GM21723 (cell line): ENCODE results near the gene STK17B.

ENCODE experiments used
- ATAC-seq: cut with Tn5 transposase; IDR thresholded peaks from one replicate; pipeline ENCODE4 v1.9.1; 2021; ENCODE audit warnings: mild to moderate bottlenecking, moderate library complexity; ENCODE audit not compliant: unreplicated experiment

STK17B gene

GRCh38 chr2:196160101-196160500 lies 11.3 kb downstream of the STK17B start:
- peak; percentile 78 for ATAC-seq

DNA sequence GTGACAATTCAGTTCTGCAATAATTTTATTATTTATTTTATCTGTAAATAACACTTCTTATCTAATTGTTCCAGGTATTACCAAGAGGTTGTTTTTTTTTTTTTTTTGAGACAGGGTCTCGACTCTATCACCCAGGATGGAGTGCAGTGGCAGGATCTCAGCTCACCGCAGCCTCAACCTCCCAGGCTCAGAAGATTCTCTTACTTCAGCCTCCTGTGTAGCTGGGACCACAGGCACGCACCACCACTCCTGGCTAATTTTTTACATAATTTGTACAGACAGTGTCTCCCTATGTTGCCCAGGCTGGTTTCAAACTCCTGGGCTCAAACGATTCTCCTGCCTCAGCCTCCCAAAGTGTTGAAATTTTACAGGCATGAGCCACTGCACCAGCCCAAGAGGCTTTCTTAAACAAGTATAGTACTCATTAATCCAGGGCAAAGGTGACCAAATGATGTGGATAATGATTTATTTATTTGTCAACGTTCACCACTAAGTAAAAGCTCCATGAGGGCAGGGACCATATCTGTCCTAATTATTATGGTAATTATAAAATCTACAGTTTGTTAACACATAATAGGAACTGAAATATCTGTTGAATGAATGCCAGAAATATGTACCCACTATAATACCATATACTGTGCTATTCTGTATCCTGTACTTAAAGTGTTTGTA lies 12.0 kb downstream of the STK17B start:
- no peak for ATAC-seq

- no peak for ATAC-seq
Measured at GRCh38 chr2:196155575-196155974, 15.8 kb downstream of the STK17B start.

GRCh38 chr2:196153480-196153879 lies 17.9 kb downstream of the STK17B start:
- ATAC-seq: no peak

GRCh38 chr2:196149948-196150347 lies 21.4 kb downstream of the STK17B start:
- ATAC-seq: peak; percentile 55

DNA sequence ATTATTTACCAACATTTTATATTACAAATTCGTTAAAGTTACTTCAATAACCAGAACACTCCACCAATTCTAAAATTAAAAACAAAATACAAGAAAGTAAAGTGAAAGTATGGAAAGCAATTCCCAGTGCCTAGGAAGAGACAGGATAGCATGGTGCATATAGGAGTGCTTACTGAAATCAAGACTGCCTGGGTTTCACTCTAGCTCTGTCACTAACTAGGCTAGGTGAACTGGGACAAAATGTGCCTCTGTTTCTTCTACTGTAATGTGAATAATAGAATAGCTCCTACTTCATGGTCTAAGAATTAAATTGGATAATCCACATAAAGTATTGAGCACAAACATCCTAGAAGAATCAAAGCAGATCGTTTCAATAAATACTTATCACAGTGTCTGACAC lies 22.6 kb downstream of the STK17B start:
- ATAC-seq: no peak

- ATAC-seq: no peak
Measured at GRCh38 chr2:196145256-196145655, 26.1 kb downstream of the STK17B start.

GRCh38 chr2:196144513-196145126 lies 26.8 kb downstream of the STK17B start:
- ATAC-seq: no peak

GRCh38 chr2:196143730-196144131 lies 27.6 kb downstream of the STK17B start:
- ATAC-seq: no peak

DNA sequence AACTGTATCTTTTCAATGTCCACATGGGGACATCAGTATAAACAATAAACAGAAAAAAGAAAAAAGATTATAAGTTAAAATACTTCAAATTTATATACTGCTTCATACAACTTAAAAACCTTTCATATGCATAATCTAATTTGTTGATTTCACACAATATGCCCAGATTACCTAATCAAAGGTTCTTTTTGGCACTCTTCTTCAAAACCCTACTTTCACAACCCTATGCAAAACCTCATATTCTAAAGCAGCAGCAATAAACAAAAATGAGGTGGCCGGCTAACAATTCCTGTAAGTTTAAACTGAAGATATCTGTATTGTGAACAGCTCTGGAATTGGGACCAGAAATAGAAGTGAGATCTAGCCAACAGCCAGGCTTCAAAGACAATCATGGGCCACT lies 28.6 kb downstream of the STK17B start:
- ATAC-seq: no peak

DNA sequence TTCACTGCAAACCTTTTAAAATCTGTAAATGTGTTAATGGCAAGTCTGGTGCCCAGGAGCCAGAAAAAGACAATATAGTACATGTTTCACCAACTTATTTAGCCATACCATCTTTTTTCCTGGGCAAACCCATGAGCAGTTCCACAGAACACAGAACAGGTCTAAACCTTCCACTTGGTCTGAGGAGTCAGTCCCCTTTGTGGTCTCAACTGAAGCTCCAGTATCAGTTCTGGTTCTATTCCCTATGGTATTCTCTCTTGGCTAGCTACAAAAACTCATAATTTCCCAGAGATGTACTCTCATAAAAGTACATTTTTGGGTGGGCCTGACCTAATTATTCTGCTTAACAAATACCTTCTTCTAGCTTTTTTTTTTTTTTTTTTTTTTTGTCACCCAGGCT lies 31.2 kb downstream of the STK17B start:
- ATAC-seq: no peak

DNA sequence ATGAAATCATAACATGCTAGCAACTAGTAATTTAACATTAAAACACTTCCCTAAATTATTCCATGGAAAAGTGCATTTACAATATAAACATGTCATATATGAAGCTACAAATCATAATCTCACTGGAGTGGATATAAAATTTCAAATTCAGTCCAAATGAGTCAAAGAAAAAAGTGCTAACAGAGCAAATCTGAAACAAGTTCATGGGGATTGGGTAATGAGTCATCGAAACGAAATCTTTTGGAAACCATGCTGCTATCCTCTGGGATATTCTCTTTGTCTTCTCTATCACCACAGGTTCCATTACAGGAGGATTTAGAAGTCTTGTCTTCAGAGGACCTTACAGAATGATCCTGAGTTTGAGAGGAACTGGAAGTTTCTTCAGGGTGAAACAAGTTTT lies 34.1 kb downstream of the STK17B start:
- no peak for ATAC-seq

GRCh38 chr2:196136151-196136550 lies 35.2 kb downstream of the STK17B start:
- ATAC-seq: no peak

GRCh38 chr2:196131949-196132925 lies 39.1 kb downstream of the STK17B start:
- ATAC-seq: peak; percentile 37

- ATAC-seq: peak; percentile 42
Measured at GRCh38 chr2:196131384-196131937, 39.9 kb downstream of the STK17B start.

DNA sequence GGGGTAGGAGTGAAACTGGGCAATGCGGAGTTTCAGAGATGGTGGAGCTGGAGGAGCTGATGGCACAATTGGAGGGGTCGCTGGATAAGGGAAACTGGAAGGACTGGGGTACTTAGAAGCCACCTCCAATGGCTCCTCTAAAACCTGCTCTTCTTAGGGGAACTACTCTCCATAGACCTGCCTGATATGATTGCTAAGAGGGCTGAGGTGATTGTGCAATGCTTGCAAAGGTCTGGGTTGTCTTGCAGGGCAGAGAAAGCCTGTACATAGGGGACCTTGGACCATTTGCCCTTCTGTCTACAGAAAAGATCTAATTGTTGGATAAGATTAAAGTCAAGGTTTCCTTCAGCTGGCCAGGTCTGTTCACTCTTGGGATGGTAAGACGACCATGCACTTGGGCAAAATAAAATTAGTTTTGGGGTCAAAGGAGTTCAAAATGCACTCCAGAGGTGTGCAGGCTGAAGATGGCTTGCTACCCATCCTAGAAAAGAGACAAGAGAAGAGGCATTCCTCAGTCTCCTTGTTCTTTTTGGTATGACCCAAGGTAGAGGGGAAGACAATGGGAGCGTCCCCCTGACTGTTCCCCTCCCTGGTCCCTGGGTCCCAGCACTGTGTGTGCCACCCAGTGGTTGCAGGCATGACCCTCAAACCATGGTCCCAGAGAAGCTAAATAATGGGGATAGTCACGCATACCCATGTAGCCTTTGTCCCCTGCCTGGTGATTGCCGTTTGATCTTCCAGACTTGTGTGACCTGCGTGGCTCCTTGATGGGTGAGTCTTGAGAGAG lies 41.1 kb downstream of the STK17B start:
- ATAC-seq: no peak

GRCh38 chr2:196128749-196129148 lies 42.6 kb downstream of the STK17B start:
- ATAC-seq: no peak

DNA sequence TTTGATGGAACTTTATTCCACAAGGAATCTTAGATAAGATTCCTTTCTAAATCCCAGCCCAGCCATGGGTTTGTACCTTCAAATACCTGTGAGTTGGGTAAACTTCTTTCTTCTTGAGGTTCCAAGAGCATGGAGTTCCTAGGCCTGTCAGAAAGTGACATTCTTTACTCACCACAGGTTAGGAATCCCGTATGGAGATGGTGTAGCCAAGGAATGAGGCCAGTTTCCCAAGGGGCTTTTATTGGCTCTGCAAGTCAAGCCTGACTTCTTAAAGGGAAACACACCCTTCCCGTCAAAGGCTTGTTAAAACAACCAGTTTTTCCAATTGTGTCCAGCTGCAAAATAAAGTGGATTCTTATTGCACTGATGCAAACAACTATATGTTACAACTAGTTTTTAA lies 45.8 kb downstream of the STK17B start:
- no peak for ATAC-seq

- ATAC-seq: no peak
Measured at GRCh38 chr2:196123679-196124373, 47.6 kb downstream of the STK17B start.

DNA sequence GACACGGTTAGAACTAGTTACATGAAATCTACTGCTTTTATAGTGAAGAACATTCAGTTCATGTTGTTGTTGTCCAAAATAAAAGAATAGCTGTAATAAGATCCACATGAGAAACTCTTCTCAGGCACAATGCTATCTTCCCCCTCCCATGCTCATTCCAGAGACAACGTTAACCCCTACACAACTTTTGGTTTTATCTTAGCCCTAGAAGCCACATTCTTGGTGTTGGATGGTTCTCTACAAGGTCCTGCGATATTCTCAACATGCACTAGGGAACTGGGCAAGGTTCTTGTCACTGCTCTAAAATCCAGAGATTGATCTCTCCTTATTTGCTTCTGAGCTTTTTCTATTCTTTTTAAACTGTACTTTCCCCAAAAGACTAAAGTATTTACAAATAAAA lies 51.5 kb downstream of the STK17B start:
- no peak for ATAC-seq
